HepG2 (cell line): ENCODE results near the gene NAIF1. TPM values are rescaled to one million over a fixed set of nuclear protein-coding genes. Genes with fewer than 3 reads are reported as not detected.

Experiments used
- CREBL2 ChIP-seq: sonication (generic); formaldehyde crosslinking; IDR thresholded peaks from 2 replicates; pipeline ENCODE4 v1.8.1; 2023; ENCODE audit warnings: missing genetic modification reagents, mild to moderate bottlenecking, borderline replicate concordance
- HES4 ChIP-seq: sonication (generic); formaldehyde crosslinking; IDR thresholded peaks from 2 replicates; pipeline ENCODE4 v1.9.0; 2021; ENCODE audit warnings: mild to moderate bottlenecking, missing genetic modification reagents, borderline replicate concordance
- KDM4B ChIP-seq: sonication (generic); formaldehyde crosslinking; IDR thresholded peaks from 2 replicates; pipeline ENCODE4 v1.4.0; 2020; ENCODE audit warnings: missing genetic modification reagents
- KDM5B ChIP-seq: sonication (generic); formaldehyde crosslinking; IDR thresholded peaks from 2 replicates; pipeline ENCODE4 v1.4.0; 2020; ENCODE audit warnings: missing genetic modification reagents, mild to moderate bottlenecking, borderline replicate concordance
- KIAA2018 ChIP-seq: sonication (generic); formaldehyde crosslinking; IDR thresholded peaks from 2 replicates; pipeline ENCODE4 v1.5.0; 2020; ENCODE audit warnings: mild to moderate bottlenecking, missing genetic modification reagents, borderline replicate concordance
- MAFF ChIP-seq: IDR thresholded peaks from 2 replicates; pipeline ENCODE4 v1.6.1; 2011; ENCODE audit warnings: low read depth, low read length, improper control_type of control experiment
- MAFK ChIP-seq, 2 experiments: IDR thresholded peaks in 1 of 2; conservative IDR thresholded peaks in 1 of 2; 2 replicates each; pipeline ENCODE4 v1.6.1; 2011; ENCODE audit warnings: improper control_type of control experiment in 2 of 2, low read length in 2 of 2
- MIER2 ChIP-seq: IDR thresholded peaks from 2 replicates; pipeline ENCODE4 v1.6.1; 2016; ENCODE audit warnings: missing biosample characterization, missing genetic modification reagents
- NCOA1 ChIP-seq: sonication (generic); formaldehyde crosslinking; IDR thresholded peaks from 2 replicates; pipeline ENCODE4 v1.9.0; 2021; ENCODE audit warnings: missing genetic modification reagents
- PAWR ChIP-seq: sonication (generic); formaldehyde crosslinking; IDR thresholded peaks from 2 replicates; pipeline ENCODE4 v1.4.0; 2020; ENCODE audit warnings: missing genetic modification reagents, mild to moderate bottlenecking, borderline replicate concordance
- PHF21A ChIP-seq: sonication (generic); formaldehyde crosslinking; IDR thresholded peaks from 2 replicates; pipeline ENCODE4 v1.5.0; 2020; ENCODE audit warnings: mild to moderate bottlenecking, missing genetic modification reagents
- PLSCR1 ChIP-seq: sonication (generic); formaldehyde crosslinking; IDR thresholded peaks from 2 replicates; pipeline ENCODE4 v1.5.0; 2020; ENCODE audit warnings: missing genetic modification reagents, mild to moderate bottlenecking, borderline replicate concordance
- SNAPC2 ChIP-seq: sonication (generic); formaldehyde crosslinking; IDR thresholded peaks from 2 replicates; pipeline ENCODE4 v1.8.1; 2022; ENCODE audit warnings: mild to moderate bottlenecking, missing genetic modification reagents
- STAG1 ChIP-seq: sonication (generic); formaldehyde crosslinking; IDR thresholded peaks from 2 replicates; pipeline ENCODE4 v1.4.0; 2020; ENCODE audit warnings: missing genetic modification reagents
- ZFP36 ChIP-seq: fragments of 150-350 bp; IDR thresholded peaks from 2 replicates; pipeline ENCODE4 v1.6.1; 2018; ENCODE audit warnings: borderline replicate concordance, low read length, low read depth; ENCODE audit not compliant: partially characterized antibody
- ZKSCAN8 ChIP-seq: IDR thresholded peaks from 2 replicates; pipeline ENCODE4 v1.6.1; 2016; ENCODE audit warnings: borderline replicate concordance, missing genetic modification reagents, missing compliant biosample characterization
- ZNF160 ChIP-seq: sonication (generic); formaldehyde crosslinking; IDR thresholded peaks from 2 replicates; pipeline ENCODE4 v1.8.0; 2022; ENCODE audit warnings: mild to moderate bottlenecking, inconsistent platforms, missing genetic modification reagents
- ZNF225 ChIP-seq: sonication (generic); formaldehyde crosslinking; IDR thresholded peaks from 2 replicates; pipeline ENCODE4 v1.4.0; 2020; ENCODE audit warnings: mild to moderate bottlenecking, missing genetic modification reagents
- ZNF33B ChIP-seq: sonication (generic); formaldehyde crosslinking; IDR thresholded peaks from 2 replicates; pipeline ENCODE4 v1.5.1; 2020; ENCODE audit warnings: mild to moderate bottlenecking, missing genetic modification reagents
- ZNF354B ChIP-seq: sonication (generic); formaldehyde crosslinking; IDR thresholded peaks from 2 replicates; pipeline ENCODE4 v1.8.0; 2022; ENCODE audit warnings: mild to moderate bottlenecking, missing genetic modification reagents
- ZNF563 ChIP-seq: sonication (generic); formaldehyde crosslinking; IDR thresholded peaks from 2 replicates; pipeline ENCODE4 v1.8.0; 2022; ENCODE audit warnings: mild to moderate bottlenecking, moderate library complexity, missing genetic modification reagents
- ZNF746 ChIP-seq: sonication (generic); formaldehyde crosslinking; IDR thresholded peaks from 2 replicates; pipeline ENCODE4 v1.8.0; 2022; ENCODE audit warnings: mild to moderate bottlenecking, missing genetic modification reagents
- ZNF878 ChIP-seq: sonication (generic); formaldehyde crosslinking; IDR thresholded peaks from 2 replicates; pipeline ENCODE4 v1.8.1; 2023; ENCODE audit warnings: mild to moderate bottlenecking, missing genetic modification reagents, moderate library complexity
- polyA plus RNA-seq, 8 experiments: library from polyadenylated mRNA; depleted of rRNA in 3 of 8; stranded (reverse) in 7 of 8; unstranded in 1 of 8; fragments of >200 nt; fragmentation: Illumina TruSeq in 4 of 8; extraction: Trizol in 4 of 8; gene quantifications; 2 replicates each; pipeline versions ENCODE4 v1.2.1 to v1.2.3, GENCODE V29; 2011 to 2016; ENCODE audit warnings: low read depth in 4 of 8, missing spikeins in 1 of 8, mixed read lengths in 1 of 8; ENCODE audit not compliant: insufficient read depth in 1 of 8
- total RNA-seq, 5 experiments: library from RNA; depleted of rRNA; stranded (reverse); fragments of >200 nt; fragmentation: Illumina TruSeq; extraction: Trizol; gene quantifications; 2 replicates each; pipeline ENCODE4 v1.2.3, GENCODE V29; 2016; ENCODE audit warnings: low read depth in 1 of 5

NAIF1 gene
- total and polyA plus RNA-seq, 2 of the 13 experiments (the other 11 are each of a cell fraction or from before 2014, with no cell fraction given): 6.0 to 6.9 TPM

GRCh38 chr9:128104171-128104618 is 37.1 kb upstream of the NAIF1 start (continued):
- TF ChIP-seq ZKSCAN8 (CRISPR knock-in tag) (peak; percentile 55; the same call in 1 of the 2 replicates), PAWR (CRISPR knock-in tag) (no peak), KDM4B (no peak), ZNF354B (CRISPR knock-in tag) (no peak), KIAA2018 (no peak), MAFK (conservative IDR thresholded peaks at IDR 0.05 in 1 of 2, IDR thresholded peaks at IDR 0.05 in 1 of 2; ENCODE audit: low read length in 2 of 2) (no peak), ZNF878 (peak; percentile 74; the same call in 1 of the 2 replicates), KDM5B (peak; percentile 60; the same call in 1 of the 2 replicates), MIER2 (CRISPR knock-in tag) (no peak), ZNF563 (CRISPR knock-in tag) (no peak), CREBL2 (CRISPR knock-in tag) (no peak), HES4 (CRISPR knock-in tag) (no peak), SNAPC2 (CRISPR knock-in tag) (0 out of 2 replicates have a peak, but pooled peaks have one; percentile 46), PLSCR1 (CRISPR knock-in tag) (no peak), NCOA1 (no peak), ZFP36 (no peak), STAG1 (CRISPR knock-in tag) (no peak; the same call in 1 of the 2 replicates), PHF21A (CRISPR knock-in tag) (peak; percentile 81), ZNF160 (no peak), MAFF (no peak), ZNF746 (peak; percentile 90), ZNF225 (CRISPR knock-in tag) (no peak), ZNF33B (CRISPR knock-in tag) (no peak)
